B cell (primary cell): ENCODE data around the gene MAP7D2. TPM values are rescaled to one million over a fixed set of nuclear protein-coding genes. Genes with fewer than 3 reads are reported as not detected.

Experiments
- ATAC-seq: fragments of 200-7000 bp; cut with Tn5 transposase; one replicate; pipeline ENCODE4 v1.10.0; 2021; ENCODE audit warnings: low read depth, mild to moderate bottlenecking, moderate number of reproducible peaks, moderate library complexity
- CTCF ChIA-PET: fragments of 350-600 bp; sonication (Branson Sonifier 250); formaldehyde crosslinking; loops from one replicate; lab custom pipeline; 2021; ENCODE audit warnings: antibody characterized with exemption, inconsistent platforms; lab: Charles Lee
- POLR2A ChIA-PET: fragments of 350-600 bp; sonication (Branson Sonifier 250); formaldehyde crosslinking; loops from one replicate; lab custom pipeline; 2021; ENCODE audit warnings: antibody characterized with exemption; lab: Charles Lee
- DNase-seq: peaks from one replicate; pipeline ENCODE4 v3.0.0; 2013
- H2AFZ ChIP-seq: 2 replicates; pipeline ENCODE4 v1.6.1; 2012; ENCODE audit warnings: mild to moderate bottlenecking, low read depth, low read length; ENCODE audit not compliant: insufficient read depth, poor library complexity, severe bottlenecking
- H3K27ac ChIP-seq, 2 donors: 1 replicate in 1 of 2; 2 replicates in 1 of 2; pipeline ENCODE4 v1.5.1; 2012 to 2013; ENCODE audit warnings: low read length in 2 of 2, mild to moderate bottlenecking in 2 of 2, moderate library complexity in 1 of 2
- H3K27me3 ChIP-seq, 4 experiments: fragments of 200-600 bp in 1 of 4; sonication (generic) in 1 of 4; replicated peaks in 1 of 4; 1 replicate in 2 of 4; 2 replicates in 2 of 4; pipeline versions ENCODE4 v1.6.1 to v1.7.0; 2013 to 2016; ENCODE audit warnings: low read length in 3 of 4, mild to moderate bottlenecking in 2 of 4, mixed read lengths in 1 of 4, moderate library complexity in 1 of 4; ENCODE audit not compliant: insufficient read depth in 4 of 4, control insufficient read depth in 3 of 4; ENCODE audit errors: control extremely low read depth in 1 of 4
- H3K36me3 ChIP-seq, 2 experiments: replicated peaks in 1 of 2; 1 replicate in 1 of 2; 2 replicates in 1 of 2; pipeline versions ENCODE4 v1.6.1 to v1.7.1; 2013; ENCODE audit warnings: low read length in 1 of 2; ENCODE audit not compliant: insufficient read depth in 2 of 2, control insufficient read depth in 1 of 2; ENCODE audit errors: control extremely low read depth in 1 of 2, extremely low read depth in 1 of 2
- H3K4me1 ChIP-seq, 2 donors: fragments of 200-600 bp in 1 of 2; sonication (generic) in 1 of 2; 1 replicate in 1 of 2; 2 replicates in 1 of 2; pipeline versions ENCODE4 v1.5.1 to v1.6.1; 2013 to 2017; ENCODE audit warnings: low read length in 2 of 2; ENCODE audit not compliant: control insufficient read depth in 2 of 2, insufficient read depth in 2 of 2
- H3K4me2 ChIP-seq: replicated peaks from 2 replicates; pipeline ENCODE3; 2012; ENCODE audit warnings: mild to moderate bottlenecking, low read depth, low read length; ENCODE audit not compliant: poor library complexity, severe bottlenecking
- H3K4me3 ChIP-seq, 5 experiments: fragments of 200-600 bp in 1 of 5; sonication (generic) in 1 of 5; 1 replicate in 3 of 5; 2 replicates in 2 of 5; pipeline versions ENCODE4 v1.5.1 to v1.7.0; 2011 to 2016; ENCODE audit warnings: low read length in 4 of 5, mild to moderate bottlenecking in 4 of 5, low read depth in 2 of 5, control low read depth in 1 of 5, moderate library complexity in 1 of 5; ENCODE audit not compliant: insufficient read depth in 1 of 5; ENCODE audit errors: control extremely low read depth in 1 of 5, extremely low read depth in 1 of 5
- H3K79me2 ChIP-seq: fragments of 200-600 bp; sonication (generic); one replicate; pipeline ENCODE4 v1.6.0; 2016; ENCODE audit warnings: low read length; ENCODE audit not compliant: control insufficient read depth, insufficient read depth
- H3K9ac ChIP-seq: fragments of 200-600 bp; sonication (generic); 2 replicates; pipeline ENCODE4 v1.6.1; 2017; ENCODE audit warnings: mild to moderate bottlenecking, low read length, moderate library complexity
- H3K9me3 ChIP-seq, 3 donors: one replicate each; pipeline versions ENCODE4 v1.6.1 to v1.7.1; 2013; ENCODE audit warnings: low read length in 2 of 3; ENCODE audit not compliant: control insufficient read depth in 2 of 3, insufficient read depth in 1 of 3; ENCODE audit errors: control extremely low read depth in 1 of 3
- H4K20me1 ChIP-seq: 2 replicates; pipeline ENCODE4 v1.6.0; 2012; ENCODE audit warnings: mild to moderate bottlenecking, low read length; ENCODE audit not compliant: insufficient read depth, control insufficient read depth, poor library complexity, severe bottlenecking
- H3K27ac Mint-ChIP-seq: one replicate; pipeline ENCODE4 v1.8.0; 2021; ENCODE audit warnings: mixed read lengths
- H3K27me3 Mint-ChIP-seq: one replicate; pipeline ENCODE4 v1.8.0; 2021; ENCODE audit warnings: mixed read lengths
- H3K4me1 Mint-ChIP-seq: one replicate; pipeline ENCODE4 v1.8.0; 2021; ENCODE audit warnings: mixed read lengths
- H3K4me3 Mint-ChIP-seq: one replicate; pipeline ENCODE4 v1.8.0; 2021; ENCODE audit warnings: mixed read lengths
- H3K9me3 Mint-ChIP-seq: one replicate; pipeline ENCODE4 v1.8.0; 2022; ENCODE audit warnings: mixed read lengths; ENCODE audit not compliant: insufficient read depth
- EZH2 ChIP-seq: IDR thresholded peaks from 2 replicates; pipeline ENCODE4 v1.6.1; 2012; ENCODE audit warnings: borderline replicate concordance, low read depth, mild to moderate bottlenecking, moderate library complexity, low read length; ENCODE audit not compliant: insufficient read depth, poor library complexity, severe bottlenecking
- WGBS: methylation state at CpG from one replicate; pipeline ENCODE4 v1.1.5; 2013; ENCODE audit warnings: missing lambda C conversion rate; ENCODE audit not compliant: insufficient coverage; 5-methylcytosine and 5-hydroxymethylcytosine counted together
- intact Hi-C: fragments of 100-400 bp; cut with micrococcal nuclease; formaldehyde crosslinking; loops from one replicate; pipeline ENCODE4 v1.10.0; 2022
- polyA plus RNA-seq: library from polyadenylated mRNA; depleted of rRNA; stranded (reverse); fragments of >200 nt; gene quantifications from 2 replicates; pipeline ENCODE4 v1.2.3, GENCODE V29; 2012
- total RNA-seq, 2 donors: library from RNA; stranded (reverse); fragments of 120-200 nt in 1 of 2; gene quantifications; 1 replicate in 1 of 2; 2 replicates in 1 of 2; pipeline versions ENCODE4 v1.2.3 to v1.2.4, GENCODE V29; 2013 to 2022
- TF ChIP-seq, protein P1 (sequence below): fragments of 200-600 bp; IDR thresholded peaks from one replicate; pipeline ENCODE4 v1.8.0; 2022; ENCODE audit warnings: antibody characterized with exemption, mild to moderate bottlenecking

The MAP7D2 gene
- total and polyA plus RNA-seq, 2 donors (not counting 1 experiment from before 2014, with no cell fraction given) = 0.54 TPM; not detected in 1

DNA sequence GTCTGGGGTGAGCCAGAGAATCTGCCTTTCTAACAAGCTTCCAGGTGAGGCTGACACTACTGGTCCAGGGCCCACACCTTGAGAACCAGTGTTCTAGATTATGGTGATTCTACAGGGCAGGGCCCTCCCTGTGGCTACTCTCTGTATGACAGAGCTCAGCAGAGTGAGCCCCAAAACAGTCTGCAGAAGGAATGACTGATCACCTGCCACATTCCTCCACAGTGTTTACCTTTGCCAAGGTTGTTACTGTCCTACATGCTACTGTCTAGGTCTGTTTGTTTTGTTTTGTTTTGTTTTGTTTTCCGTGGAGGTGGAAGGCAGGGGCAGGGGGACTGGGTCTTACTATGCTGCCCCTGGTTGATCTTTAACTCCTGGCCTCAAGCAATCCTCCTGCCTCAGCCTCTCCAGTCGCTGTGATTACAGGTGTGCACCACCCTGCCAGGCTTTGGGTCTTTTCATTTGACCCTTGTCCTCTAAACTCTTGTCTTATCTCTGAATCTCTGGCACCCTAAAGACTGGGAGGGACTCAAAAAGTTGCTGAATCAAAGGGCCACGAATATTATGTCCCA lies 45.1 kb downstream of the MAP7D2 start:
- Histone ChIP-seq H3K9ac (no peak overlapping the region), H3K9me3 (no peaks in the 10 kb centered on the region), H2AFZ (no peak overlapping the region), H3K4me3 (no peak overlapping the region), H3K4me1 (no peaks in the 10 kb centered on the region), H3K27me3 (no peaks in the 10 kb centered on the region), H3K4me2 (no peak overlapping the region), H3K36me3 (no peaks in the 10 kb centered on the region), H3K79me2 (no peaks in the 10 kb centered on the region), H4K20me1 (no peaks in the 10 kb centered on the region), H3K27ac (no peak overlapping the region)
- no peak for DNase-seq
- Mint-ChIP-seq H3K27ac (no peak overlapping the region), H3K9me3 (no peaks in the 10 kb centered on the region), H3K27me3 (no peaks in the 10 kb centered on the region), H3K4me3 (no peak overlapping the region), H3K4me1 (no peaks in the 10 kb centered on the region)
- no peak for ATAC-seq
- ChIA-PET POLR2A (no interaction called here), CTCF (interaction anchor here (1.0 to 1.3 kb wide), 3 partner anchors 8 to 167 kb away, joined by 3 to 7 read pairs (median 3); no protein-coding TSS in a partner anchor)
- TF ChIP-seq, protein P1, sequence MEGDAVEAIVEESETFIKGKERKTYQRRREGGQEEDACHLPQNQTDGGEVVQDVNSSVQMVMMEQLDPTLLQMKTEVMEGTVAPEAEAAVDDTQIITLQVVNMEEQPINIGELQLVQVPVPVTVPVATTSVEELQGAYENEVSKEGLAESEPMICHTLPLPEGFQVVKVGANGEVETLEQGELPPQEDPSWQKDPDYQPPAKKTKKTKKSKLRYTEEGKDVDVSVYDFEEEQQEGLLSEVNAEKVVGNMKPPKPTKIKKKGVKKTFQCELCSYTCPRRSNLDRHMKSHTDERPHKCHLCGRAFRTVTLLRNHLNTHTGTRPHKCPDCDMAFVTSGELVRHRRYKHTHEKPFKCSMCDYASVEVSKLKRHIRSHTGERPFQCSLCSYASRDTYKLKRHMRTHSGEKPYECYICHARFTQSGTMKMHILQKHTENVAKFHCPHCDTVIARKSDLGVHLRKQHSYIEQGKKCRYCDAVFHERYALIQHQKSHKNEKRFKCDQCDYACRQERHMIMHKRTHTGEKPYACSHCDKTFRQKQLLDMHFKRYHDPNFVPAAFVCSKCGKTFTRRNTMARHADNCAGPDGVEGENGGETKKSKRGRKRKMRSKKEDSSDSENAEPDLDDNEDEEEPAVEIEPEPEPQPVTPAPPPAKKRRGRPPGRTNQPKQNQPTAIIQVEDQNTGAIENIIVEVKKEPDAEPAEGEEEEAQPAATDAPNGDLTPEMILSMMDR = no peak
- TF ChIP-seq EZH2 = no peak
- 100% methylated on average over 1 of the region's 3 CpGs for WGBS
- intact Hi-C loops = no loop called here

DNA sequence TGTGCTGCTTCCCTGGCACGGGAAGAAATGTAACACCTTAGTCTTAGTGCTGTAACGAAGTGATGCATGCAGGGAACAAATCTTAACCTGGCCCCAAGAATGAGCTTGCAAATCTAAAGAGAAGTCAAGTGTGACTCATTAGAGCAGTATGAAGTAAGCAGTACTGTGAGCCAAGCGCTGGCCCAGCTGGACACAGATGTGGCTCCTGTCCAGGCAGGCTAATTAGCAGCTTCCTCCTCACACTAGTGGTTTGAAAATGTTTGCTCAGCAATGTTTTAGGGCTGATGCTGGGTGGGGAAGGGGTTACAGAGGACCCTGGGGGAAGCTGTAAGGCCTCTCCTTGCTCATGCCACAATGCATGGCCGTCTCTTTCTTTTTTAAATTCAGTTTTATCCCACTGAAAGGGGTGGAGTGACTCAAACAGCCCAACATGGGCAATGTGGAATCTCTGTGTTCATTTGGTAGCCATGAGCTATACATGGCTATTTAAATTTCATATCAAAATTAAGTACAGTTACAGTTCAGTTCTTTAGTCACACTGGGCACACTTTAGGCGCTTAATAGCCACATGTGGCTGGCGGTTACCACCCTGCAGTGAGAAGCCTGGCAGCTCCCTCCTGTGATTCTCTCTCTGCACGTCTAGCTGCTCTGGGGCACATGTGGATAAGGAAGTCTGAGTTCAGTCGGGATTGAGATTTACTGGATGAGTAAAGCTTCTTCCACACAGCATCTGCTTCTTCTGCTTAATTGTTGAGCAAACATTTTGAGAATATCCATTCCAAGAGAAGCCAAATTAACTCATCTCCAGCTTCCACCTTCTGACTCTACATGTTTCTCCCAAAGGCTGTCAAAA lies 48.8 kb downstream of the MAP7D2 start:
- ATAC-seq = no peak
- no peaks in the 10 kb centered on the region for H3K36me3 ChIP-seq
- H3K27ac Mint-ChIP-seq = no peak overlapping the region
- no peak for TF ChIP-seq EZH2
- TF ChIP-seq, protein P1 = no peak
- H3K4me3 ChIP-seq = no peak overlapping the region
- POLR2A ChIA-PET = no interaction called here
- DNase-seq = no peak
- no peak overlapping the region for H3K27ac ChIP-seq
- no peaks in the 10 kb centered on the region for H3K4me1 ChIP-seq
- no peak overlapping the region for H3K9ac ChIP-seq
- CTCF ChIA-PET = interaction anchor here (0.5 to 1.8 kb wide), 14 partner anchors 13 to 1055 kb away, joined by 3 to 24 read pairs (median 3); no protein-coding TSS in a partner anchor
- H3K79me2 ChIP-seq = no peaks in the 10 kb centered on the region
- H2AFZ ChIP-seq = no peak overlapping the region
- 75% methylated on average over 1 of the region's 8 CpGs for WGBS
- no peaks in the 10 kb centered on the region for H4K20me1 ChIP-seq
- H3K27me3 Mint-ChIP-seq = no peaks in the 10 kb centered on the region
- H3K9me3 Mint-ChIP-seq = no peaks in the 10 kb centered on the region
- peaks cover 5% of the 10 kb centered on the region for H3K4me1 Mint-ChIP-seq
- no peaks in the 10 kb centered on the region for H3K9me3 ChIP-seq
- no peaks in the 10 kb centered on the region for H3K27me3 ChIP-seq
- intact Hi-C loops = loop anchor here (1.0 to 5.0 kb wide), 4 partner anchors 164 to 696 kb away; no protein-coding TSS in a partner anchor
- no peak overlapping the region for H3K4me2 ChIP-seq
- no peak overlapping the region for H3K4me3 Mint-ChIP-seq
